GM12801 (cell line): ENCODE results near the gene CDH13.

Source experiments
- CTCF ChIP-seq: IDR thresholded peaks from one replicate; pipeline ENCODE4 v1.5.1; 2011; ENCODE audit warnings: control low read depth; ENCODE audit not compliant: insufficient read length; ENCODE audit errors: extremely low read depth

The CDH13 gene

GRCh38 chr16:83721676-83722075 lies 1094.9 kb downstream of the CDH13 start:
- TF ChIP-seq CTCF = no peak

- no peak for TF ChIP-seq CTCF
Observed at GRCh38 chr16:83722456-83723183, 1095.9 kb downstream of the CDH13 start.

- no peak for TF ChIP-seq CTCF
Observed at GRCh38 chr16:83723244-83723643, 1096.5 kb downstream of the CDH13 start.

GRCh38 chr16:83723901-83724300 lies 1097.1 kb downstream of the CDH13 start:
- no peak for TF ChIP-seq CTCF

DNA sequence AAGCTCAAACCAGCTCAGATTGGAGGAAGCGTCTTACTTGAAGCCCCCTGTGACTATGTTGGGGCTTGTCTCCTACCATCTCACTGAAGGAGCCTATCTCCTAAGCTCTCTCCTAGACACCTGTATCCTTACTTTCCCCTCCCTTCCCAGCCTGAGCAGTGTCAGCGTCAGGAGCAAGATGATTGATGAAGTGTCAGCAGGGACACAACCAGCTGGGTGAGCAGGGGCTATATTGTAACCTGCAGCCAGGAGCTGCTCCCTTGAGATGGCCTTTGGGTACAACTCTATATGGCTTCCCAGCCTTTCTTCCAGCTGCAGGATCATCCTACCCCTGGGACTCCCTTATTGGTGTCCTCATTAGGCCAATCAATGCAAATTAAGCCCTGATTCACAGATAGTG lies 1097.8 kb downstream of the CDH13 start:
- no peak for TF ChIP-seq CTCF

GRCh38 chr16:83725313-83725712 lies 1098.5 kb downstream of the CDH13 start:
- no peak for TF ChIP-seq CTCF

GRCh38 chr16:83727018-83727417 lies 1100.2 kb downstream of the CDH13 start:
- no peak for TF ChIP-seq CTCF
